Hematopoietic multipotent progenitor cell treated with erythropoietin and hydrocortisone succinate and interleukin-3 and kit ligand, for 15 days (in vitro differentiated cells): ENCODE measurements around the gene SCG5.
A peak's percentile ranks its signal among the peaks of the same experiment; 100 is the strongest.
"Not testable (repeated sequence)": the region's sequence is repeated elsewhere in the genome, so short reads cannot be mapped to it uniquely, and the experiment has no call there.

Source experiments
- DNase-seq: peaks from one replicate; pipeline ENCODE4 v3.0.0-alpha.2; 2015; ENCODE audit warnings: low spot score

SCG5 gene

GRCh38 chr15:32641517-32642059 lies at the start of gene SCG5:
Gene SCG5, plus strand, starts transcription at chr15:32641710. Its CDS starts 1,883 bp downstream, at chr15:32643593.
- no peak for DNase-seq

- not testable (repeated sequence) for DNase-seq
Measured at GRCh38 chr15:32593151-32593550, 48.4 kb upstream of the SCG5 start, which contains the start of gene GOLGA8N. Gene GOLGA8N, plus strand, starts transcription at chr15:32593456.

GRCh38 chr15:32609518-32609917 lies 32.0 kb upstream of the SCG5 start:
- DNase-seq = not testable (repeated sequence)

- peak; percentile 39 for DNase-seq
Measured at GRCh38 chr15:32610719-32611118, 30.8 kb upstream of the SCG5 start.

- not testable (repeated sequence) for DNase-seq
Measured at GRCh38 chr15:32614712-32615050, 26.8 kb upstream of the SCG5 start.

GRCh38 chr15:32615051-32615870 lies 26.2 kb upstream of the SCG5 start, which contains the start of gene ARHGAP11A:
Gene ARHGAP11A, plus strand, starts transcription at chr15:32615504. Its CDS starts 708 bp downstream, at chr15:32616212.
- DNase-seq = peak; percentile 91

GRCh38 chr15:32615871-32616426 lies 25.6 kb upstream of the SCG5 start:
- DNase-seq = not testable (repeated sequence)

- no peak for DNase-seq
Measured at GRCh38 chr15:32636410-32636809, 5.1 kb upstream of the SCG5 start.

GRCh38 chr15:32636908-32637567 lies 4.5 kb upstream of the SCG5 start:
- DNase-seq = no peak

GRCh38 chr15:32637704-32638103 lies 3.8 kb upstream of the SCG5 start:
- DNase-seq = no peak

GRCh38 chr15:32642667-32643435 lies 1.3 kb downstream of the SCG5 start:
- no peak for DNase-seq

GRCh38 chr15:32643907-32644445 lies 2.5 kb downstream of the SCG5 start:
- DNase-seq = no peak

GRCh38 chr15:32646291-32646690 lies 4.8 kb downstream of the SCG5 start:
- DNase-seq = no peak

- no peak for DNase-seq
Measured at GRCh38 chr15:32649342-32649741, 7.8 kb downstream of the SCG5 start.

GRCh38 chr15:32651229-32651837 lies 9.8 kb downstream of the SCG5 start:
- peak; percentile 64 for DNase-seq

GRCh38 chr15:32652178-32652577 lies 10.7 kb downstream of the SCG5 start:
- no peak for DNase-seq

GRCh38 chr15:32656091-32656490 lies 14.6 kb downstream of the SCG5 start:
- DNase-seq = no peak

- no peak for DNase-seq
Measured at GRCh38 chr15:32656496-32656895, 15.0 kb downstream of the SCG5 start.

GRCh38 chr15:32657198-32657883 lies 15.8 kb downstream of the SCG5 start:
- no peak for DNase-seq

- no peak for DNase-seq
Measured at GRCh38 chr15:32657941-32658340, 16.4 kb downstream of the SCG5 start.
